Kidney capillary endothelial cell (primary cell): ENCODE results near the gene FOXL3.

Experiments used
- DNase-seq: peaks from one replicate; pipeline ENCODE4 v3.0.0-alpha.2; 2018; ENCODE audit warnings: low spot score

The FOXL3 gene

DNA sequence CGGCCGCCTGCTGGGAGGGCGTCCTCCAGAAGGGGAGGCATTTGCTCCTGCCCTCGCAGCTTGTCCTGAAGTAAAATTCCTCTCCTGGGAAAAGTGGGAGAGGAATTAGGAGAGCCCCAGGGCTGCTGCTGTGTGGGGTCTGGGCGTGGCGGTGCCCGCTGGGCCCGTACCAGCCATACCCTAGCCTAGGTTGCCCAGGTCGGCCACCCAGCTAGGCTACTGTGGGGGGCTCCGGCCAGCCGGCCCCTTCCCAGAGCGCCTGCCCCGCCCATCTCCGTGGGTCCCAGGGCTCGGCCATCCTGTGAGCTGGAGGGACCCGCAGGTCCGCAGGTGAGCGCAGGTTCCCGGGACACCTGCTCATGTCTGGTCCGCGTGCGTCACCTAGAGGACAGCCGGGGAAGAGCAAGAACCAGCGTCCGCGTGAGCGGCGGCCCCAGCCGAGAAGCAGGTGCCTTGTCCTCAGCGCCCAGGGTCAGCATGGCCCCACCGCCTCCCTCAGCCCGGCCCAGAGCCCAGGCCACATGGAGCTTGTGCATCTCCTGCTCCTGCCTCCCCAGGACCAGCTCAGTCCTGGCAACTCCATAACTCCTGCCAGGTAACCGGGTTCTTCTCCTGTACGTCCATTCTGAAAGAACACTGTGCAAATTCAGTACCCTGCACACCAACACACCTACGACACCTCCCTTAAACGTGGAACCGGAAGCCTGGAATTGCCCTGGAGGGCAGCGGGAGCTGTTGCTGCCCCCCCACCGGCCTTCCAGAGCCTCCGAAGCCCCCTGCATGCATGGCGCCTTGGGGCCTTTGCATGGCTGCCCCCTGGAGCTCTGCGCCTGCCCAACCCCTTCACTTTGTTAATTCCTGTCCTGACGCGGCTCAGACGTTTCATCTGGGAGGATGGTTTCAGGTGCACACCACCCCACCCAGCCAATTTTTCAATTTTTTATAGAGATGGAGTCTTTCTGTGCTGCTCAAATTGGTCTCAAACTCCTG, 22.8 kb upstream of the FOXL3 start:
- no peak for DNase-seq

- DNase-seq: no peak
These were observed 21.0 kb upstream of the FOXL3 start for GRCh38 chr7:268991-269390.

DNA sequence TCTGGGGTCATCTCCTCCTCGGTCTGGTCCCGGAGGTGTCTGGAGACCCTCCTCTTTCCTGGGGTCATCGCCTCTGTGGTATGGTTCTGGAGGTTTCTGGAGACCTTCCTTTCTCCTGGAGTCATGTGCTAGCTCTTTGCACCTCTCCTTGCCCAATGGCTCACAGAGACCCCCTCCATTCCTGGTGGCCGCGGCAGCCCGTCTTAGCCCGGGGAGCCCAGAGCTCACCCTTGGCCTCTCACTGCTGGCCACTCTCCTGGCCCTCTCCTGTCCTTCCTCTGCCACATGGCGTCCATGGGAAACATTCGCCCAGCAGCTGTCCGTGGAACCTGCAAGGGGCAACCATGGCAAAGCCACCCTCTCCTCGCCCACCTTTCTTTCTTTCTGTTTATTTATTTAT, 20.2 kb upstream of the FOXL3 start:
- DNase-seq: no peak

DNA sequence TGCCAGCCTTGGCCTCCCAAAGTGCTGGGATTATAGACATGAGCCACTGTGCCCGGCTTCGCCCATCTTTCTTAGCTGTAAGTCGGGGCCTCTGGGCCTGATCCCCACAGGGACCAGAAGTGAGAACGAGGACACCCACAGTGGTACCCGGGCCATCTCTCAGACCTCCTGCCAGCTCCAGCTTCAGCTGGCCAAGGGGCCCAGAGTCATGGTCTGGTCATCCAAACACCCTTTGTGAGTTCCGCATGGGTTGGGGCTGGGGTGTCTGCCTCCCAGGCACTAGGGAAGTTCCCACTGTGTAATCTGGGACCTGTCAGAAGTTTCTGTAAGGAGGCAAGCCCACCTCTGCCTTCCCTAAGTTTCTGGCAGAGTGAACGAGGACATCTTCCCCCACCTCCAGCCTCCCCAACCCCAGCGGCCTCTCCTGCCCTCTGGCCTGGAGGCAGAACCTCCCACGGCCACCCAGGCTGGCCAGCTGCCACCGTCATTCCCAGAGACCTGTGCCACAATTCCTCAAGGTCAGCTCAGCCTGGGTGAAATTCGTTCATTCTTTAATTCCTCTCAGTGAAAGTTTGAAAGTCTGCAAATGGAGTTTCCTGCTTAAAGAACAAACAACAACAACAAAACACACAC, 19.5 kb upstream of the FOXL3 start:
- DNase-seq: no peak

DNA sequence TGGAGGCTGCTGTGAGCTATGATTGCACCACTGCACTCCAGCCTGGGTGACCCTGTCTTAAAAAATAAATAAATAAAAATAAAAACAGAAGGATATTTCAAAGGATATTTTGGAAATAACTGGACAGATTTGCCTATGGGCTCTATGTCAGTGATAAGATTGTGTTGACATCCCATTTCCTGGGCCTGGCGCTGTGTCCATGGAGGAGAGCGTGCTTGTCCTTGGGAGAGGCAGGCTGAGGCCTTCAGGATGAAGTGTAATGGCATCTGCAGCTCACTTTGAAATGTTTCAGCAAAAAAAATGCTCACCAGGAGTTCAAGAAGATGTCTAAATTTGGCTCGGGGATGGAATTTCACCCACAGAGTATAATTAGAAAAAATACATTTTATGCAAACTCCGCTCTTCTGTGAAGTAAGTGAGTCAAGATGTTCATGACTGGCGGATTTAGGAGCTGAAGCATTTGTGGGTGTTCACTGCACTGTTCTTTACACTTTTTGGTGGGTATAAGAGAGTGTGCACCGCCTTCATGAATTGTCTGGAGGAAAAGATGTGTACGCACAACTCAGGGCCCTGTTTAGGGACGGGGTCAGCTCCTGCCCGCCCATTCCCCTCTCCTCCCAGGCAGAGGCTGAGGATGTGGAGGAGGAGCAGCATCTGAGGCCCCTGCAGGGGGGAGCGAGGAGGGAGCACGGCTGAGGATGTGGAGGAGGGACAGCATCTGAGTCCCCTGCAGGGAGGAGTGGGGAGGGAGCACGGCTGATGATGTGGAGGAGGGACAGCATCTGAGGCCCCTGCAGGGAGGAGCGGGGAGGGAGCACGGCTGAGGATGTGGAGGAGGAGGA, 18.5 kb upstream of the FOXL3 start:
- DNase-seq: no peak

DNA sequence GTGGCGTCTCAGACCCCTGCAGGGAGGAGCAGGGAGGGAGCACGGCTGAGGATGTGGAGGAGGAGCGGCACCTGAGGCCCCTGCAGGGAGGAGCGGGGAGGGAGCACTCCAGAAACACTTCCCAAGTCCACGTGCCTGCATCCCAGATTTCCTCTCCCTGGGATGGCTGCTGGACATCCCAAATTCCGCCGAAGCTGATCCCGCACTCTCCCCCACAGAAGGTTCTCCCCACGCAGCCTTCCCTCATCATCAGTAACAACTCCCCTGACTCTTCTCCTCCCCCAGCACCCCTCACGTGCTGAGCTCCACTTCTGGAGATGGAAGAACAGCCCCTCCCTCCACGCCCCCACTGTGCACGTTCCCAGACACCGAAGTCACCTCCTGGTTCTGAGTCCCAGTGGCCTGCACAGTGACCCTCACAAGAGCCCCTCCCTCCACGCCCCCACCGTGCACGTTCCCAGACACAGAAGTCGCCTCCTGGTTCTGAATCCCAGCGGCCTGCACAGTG, 17.8 kb upstream of the FOXL3 start:
- no peak for DNase-seq

GRCh38 chr7:272631-273030, 17.3 kb upstream of the FOXL3 start:
- DNase-seq: no peak

GRCh38 chr7:273327-273726, 16.6 kb upstream of the FOXL3 start:
- no peak for DNase-seq

GRCh38 chr7:274266-274665, 15.7 kb upstream of the FOXL3 start:
- no peak for DNase-seq

- DNase-seq: no peak
These were observed 13.6 kb upstream of the FOXL3 start for GRCh38 chr7:276230-276835.

DNA sequence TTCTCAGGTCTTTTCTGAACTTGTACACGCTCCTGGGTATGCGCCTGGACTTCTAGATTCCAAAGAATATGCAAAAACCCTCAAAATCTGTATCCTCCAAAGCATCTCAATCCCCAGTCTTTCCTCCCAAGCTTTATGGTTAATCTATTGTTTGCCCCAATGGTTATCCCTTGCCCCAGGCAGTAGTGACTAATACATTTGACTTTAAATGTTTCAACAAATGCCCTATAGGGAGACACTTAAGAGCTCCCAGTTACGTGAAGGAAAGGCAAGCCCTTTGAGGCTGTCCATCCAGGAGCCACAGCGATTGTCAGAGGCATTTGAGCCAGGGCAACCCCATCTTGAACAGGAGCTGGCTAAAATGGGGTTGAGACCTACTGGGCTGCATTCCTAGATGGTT, 12.7 kb upstream of the FOXL3 start:
- DNase-seq: no peak

- DNase-seq: no peak
These were observed 11.9 kb upstream of the FOXL3 start for GRCh38 chr7:278081-278480.

GRCh38 chr7:279821-280220, 10.1 kb upstream of the FOXL3 start:
- DNase-seq: no peak

- DNase-seq: no peak
These were observed 9.5 kb upstream of the FOXL3 start for GRCh38 chr7:280461-280860.

DNA sequence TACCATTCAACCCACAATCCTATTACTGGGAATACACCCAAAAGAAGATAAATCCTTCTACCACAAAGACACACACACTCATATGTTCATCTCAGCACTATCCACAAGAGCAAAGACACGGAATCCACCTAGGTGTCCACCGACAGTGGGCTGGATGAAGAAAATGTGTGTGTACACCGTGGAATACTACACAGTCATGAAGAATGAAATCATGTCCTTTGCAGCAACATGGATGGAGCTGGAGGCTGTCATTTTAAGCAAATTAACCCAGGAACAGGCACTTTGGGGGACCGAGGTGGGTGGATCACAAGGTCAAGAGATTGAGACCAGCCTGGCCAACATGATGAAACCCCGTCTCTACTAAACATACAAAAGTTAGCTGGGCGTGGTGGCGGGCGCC, 8.3 kb upstream of the FOXL3 start:
- no peak for DNase-seq

DNA sequence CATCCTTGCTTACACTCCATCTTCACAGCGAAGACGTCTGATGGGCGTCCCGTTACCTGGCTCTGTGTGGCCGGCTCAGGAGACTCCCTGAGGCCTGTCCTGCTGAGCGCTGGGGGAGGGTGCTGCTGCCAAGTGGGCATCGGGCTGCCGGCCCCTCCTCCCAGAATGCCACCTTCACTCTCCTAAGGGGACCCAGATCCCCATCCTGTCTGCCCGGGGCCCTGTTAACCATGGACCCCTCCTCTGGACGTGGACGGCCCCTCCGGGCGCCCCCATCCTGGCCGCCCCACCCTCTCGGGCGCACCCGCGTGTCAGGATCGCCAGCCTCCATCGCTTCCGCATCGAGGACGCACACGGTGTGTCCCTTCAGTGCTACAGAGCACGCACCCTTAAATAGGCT, 7.3 kb upstream of the FOXL3 start:
- DNase-seq: no peak

DNA sequence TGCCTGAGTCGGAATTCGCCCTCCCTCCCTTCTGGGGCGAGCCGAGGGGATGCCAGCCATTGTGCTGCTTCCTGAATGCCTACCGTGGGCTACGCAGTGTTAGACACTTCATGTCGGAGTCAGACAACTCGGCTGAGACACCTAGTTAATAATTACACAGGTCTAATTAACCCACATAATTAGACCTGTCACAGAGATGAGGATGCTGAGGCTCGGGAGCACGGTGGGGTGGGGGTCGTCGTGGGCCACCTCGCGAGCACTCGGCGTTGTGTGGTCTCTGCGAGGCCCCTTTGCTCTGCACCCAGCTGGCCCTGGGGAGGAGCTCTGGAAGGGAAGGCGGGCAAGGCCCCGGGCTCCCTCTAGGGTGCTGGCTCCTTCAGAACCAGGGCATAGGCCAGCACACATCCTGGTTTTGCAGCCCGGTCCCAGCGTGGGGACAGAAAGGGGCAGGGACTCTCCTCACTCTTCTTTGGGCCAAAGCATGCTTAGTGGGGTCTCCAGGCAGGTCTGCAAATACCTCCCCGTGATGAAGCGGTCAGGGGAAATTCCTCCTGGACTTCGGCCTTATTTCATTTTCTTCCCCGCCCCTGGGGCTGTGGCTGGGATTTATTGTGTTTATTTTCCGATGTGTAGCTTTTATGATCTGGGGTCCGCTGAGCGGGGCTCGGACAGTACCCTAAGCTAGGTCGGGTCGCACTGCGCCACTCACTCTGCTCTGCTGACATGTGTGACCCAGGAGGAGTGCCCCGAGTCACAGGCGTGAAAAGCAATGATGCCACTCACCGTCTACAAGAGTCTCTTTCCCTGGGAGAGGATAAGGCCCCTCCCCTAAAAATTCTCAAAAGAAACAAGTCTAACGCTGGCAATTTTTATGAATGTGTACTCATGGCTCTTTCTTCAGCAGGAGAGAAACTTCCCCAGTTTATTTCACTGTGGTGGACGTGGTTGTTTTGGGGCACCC, 4.9 kb upstream of the FOXL3 start:
- no peak for DNase-seq

DNA sequence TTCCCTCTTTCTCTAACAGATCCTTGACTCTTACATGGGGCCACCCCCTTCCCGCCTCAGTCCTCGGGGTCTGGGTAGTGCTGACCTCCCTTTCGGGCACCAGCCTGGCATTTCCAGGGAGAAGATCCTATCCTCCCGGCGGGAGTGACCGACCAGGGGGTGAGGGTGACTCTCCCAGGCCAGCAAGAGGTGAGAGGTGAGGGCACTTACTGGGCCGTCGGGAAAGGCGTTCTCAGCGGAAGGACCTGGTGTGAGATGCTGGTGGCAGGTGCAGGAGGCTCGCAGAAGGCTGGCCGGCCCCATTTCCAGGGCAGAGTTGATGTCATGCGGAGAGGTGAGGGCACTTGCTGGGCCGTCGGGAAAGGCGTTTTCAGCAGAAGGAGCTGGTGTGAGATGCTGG, 4.2 kb upstream of the FOXL3 start:
- no peak for DNase-seq

DNA sequence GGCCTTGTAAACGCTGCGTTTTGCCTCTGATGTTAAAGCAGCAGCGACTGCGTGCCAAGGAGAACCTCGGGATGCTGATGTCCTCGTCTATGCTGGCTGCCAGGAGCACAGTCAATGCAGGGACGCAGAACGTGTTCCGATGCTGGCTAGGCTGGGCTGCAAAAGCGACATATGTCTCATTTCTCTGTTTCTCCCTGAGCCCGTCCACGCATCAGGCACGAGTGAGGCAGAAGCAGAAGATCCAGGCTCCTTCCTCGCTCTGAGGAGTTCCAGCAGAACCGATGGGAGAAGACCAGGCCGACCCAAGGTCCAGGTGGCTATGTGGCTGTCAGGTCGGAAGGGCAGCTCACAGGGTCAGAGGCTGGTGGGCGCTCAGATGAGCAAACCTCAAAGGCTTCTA, 3.7 kb upstream of the FOXL3 start:
- DNase-seq: no peak

DNA sequence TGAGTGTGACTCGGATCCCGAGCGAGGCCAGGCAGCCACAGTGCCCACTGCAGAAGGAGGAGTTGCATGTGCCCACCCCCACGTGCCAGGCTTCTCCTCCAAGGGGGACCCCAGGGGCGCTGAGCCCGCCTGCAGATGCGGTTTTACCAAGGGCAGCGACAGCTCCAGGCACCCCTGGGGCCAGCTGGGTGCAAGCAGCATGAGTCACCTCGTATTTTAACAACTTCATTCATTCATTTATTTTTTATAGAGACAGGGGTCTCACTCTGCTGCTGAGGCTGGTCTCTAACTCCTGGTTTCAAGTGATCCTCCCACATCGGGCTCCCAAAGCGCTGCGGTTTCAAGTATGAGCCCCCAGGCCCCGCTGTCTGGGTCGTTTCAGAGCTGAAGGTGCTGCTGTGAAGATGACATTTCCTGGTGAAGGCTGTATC, 1.3 kb upstream of the FOXL3 start:
- no peak for DNase-seq
